K562 (cell line): ENCODE measurements around the gene ZAP70. TPM values are rescaled to one million over a fixed set of nuclear protein-coding genes. Genes with fewer than 3 reads are reported as not detected.

Experiments used
- ATAC-seq: fragments of 200-7000 bp; cut with Tn5 transposase; 3 replicates; pipeline ENCODE4 v1.9.1; 2020; ENCODE audit warnings: moderate library complexity
- BruUV-seq: library from RNA; stranded (reverse); fragments of 400-500 nt; replicated peaks from 2 replicates; lab custom pipeline; 2021; lab: Mats Ljungman, UMichigan
- CTCF ChIA-PET: fragments of 300-600 bp; formaldehyde crosslinking; extraction: SDS; loops from one replicate; lab custom pipeline; 2021; ENCODE audit warnings: low intra/inter-chr PET ratio; lab: Yijun Ruan, JAX
- POLR2A ChIA-PET: fragments of 300-600, 350-650 bp; sonication (Branson Sonifier 250); formaldehyde crosslinking; extraction: SDS; loops from one replicate; lab custom pipeline; 2021; ENCODE audit warnings: antibody characterized with exemption, inconsistent platforms; lab: Yijun Ruan, JAX
- DNase-seq, 4 experiments: peaks; one replicate each; pipeline versions ENCODE4 v3.0.0 to v3.0.0-alpha.2; 2011 to 2018; ENCODE audit warnings: low spot score in 3 of 4, mixed read lengths in 3 of 4; ENCODE audit errors: extremely low read depth in 1 of 4
- FAIRE-seq: peaks from 2 replicates; lab custom pipeline; 2011; peaks lifted over from hg19 to GRCh38; lab: Jason Lieb, UNC
- H2AFZ ChIP-seq: 2 replicates; pipeline ENCODE4 v1.6.0; 2011; ENCODE audit warnings: low read depth, low read length, control low read depth, inconsistent platforms
- H3K27ac ChIP-seq: fragments of 200-600 bp; 3 replicates; pipeline ENCODE4 v1.8.0; 2011; ENCODE audit warnings: low read depth, mild to moderate bottlenecking, control low read depth, inconsistent platforms, low read length, moderate library complexity, mixed read lengths; ENCODE audit errors: extremely low read depth
- H3K27me3 ChIP-seq, 2 experiments: fragments of 300-600 bp in 1 of 2; 2 replicates in 1 of 2; 3 replicates in 1 of 2; pipeline versions ENCODE4 v1.6.0 to v1.8.0; 2011; ENCODE audit warnings: inconsistent platforms in 2 of 2, low read length in 2 of 2, mild to moderate bottlenecking in 1 of 2, mixed read lengths in 1 of 2, moderate library complexity in 1 of 2; ENCODE audit not compliant: control insufficient read depth in 2 of 2, insufficient read depth in 2 of 2
- H3K36me3 ChIP-seq: fragments of 300-600 bp; 3 replicates; pipeline ENCODE4 v1.8.0; 2011; ENCODE audit warnings: mild to moderate bottlenecking, low read length, inconsistent platforms; ENCODE audit not compliant: control insufficient read depth, insufficient read depth
- H3K4me1 ChIP-seq, 2 experiments: fragments of 200-600 bp in 1 of 2; replicated peaks in 1 of 2; 2 replicates in 1 of 2; 3 replicates in 1 of 2; pipeline versions ENCODE4 v1.5.1 to v1.8.0; 2011; ENCODE audit warnings: inconsistent platforms in 2 of 2, low read length in 2 of 2, mild to moderate bottlenecking in 1 of 2, mixed read lengths in 1 of 2, moderate library complexity in 1 of 2; ENCODE audit not compliant: control insufficient read depth in 2 of 2, insufficient read depth in 2 of 2
- H3K4me2 ChIP-seq: 2 replicates; pipeline ENCODE4 v1.6.1; 2011; ENCODE audit warnings: low read length, control low read depth, inconsistent platforms, mixed read lengths; ENCODE audit not compliant: insufficient read depth
- H3K4me3 ChIP-seq: fragments of 200-600 bp; sonication (generic), shearing (Covaris generic); 2 replicates; pipeline ENCODE4 v1.5.1; 2016; ENCODE audit warnings: control low read depth, inconsistent platforms
- H3K79me2 ChIP-seq: fragments of 200-600 bp; 3 replicates; pipeline ENCODE4 v1.8.0; 2011; ENCODE audit warnings: low read length, inconsistent platforms; ENCODE audit not compliant: control insufficient read depth, insufficient read depth
- H3K9ac ChIP-seq, 2 experiments: 2 replicates each; pipeline versions ENCODE4 v1.6.0 to v1.6.1; 2011; ENCODE audit warnings: low read depth in 2 of 2, low read length in 2 of 2, control low read depth in 1 of 2, inconsistent platforms in 1 of 2, mild to moderate bottlenecking in 1 of 2, mixed read lengths in 1 of 2; ENCODE audit not compliant: insufficient read depth in 1 of 2
- H3K9me1 ChIP-seq: one replicate; pipeline ENCODE4 v1.6.0; 2011; ENCODE audit warnings: inconsistent platforms, mild to moderate bottlenecking, low read length, moderate library complexity; ENCODE audit not compliant: control insufficient read depth, insufficient read depth
- H3K9me3 ChIP-seq: replicated peaks from 2 replicates; pipeline ENCODE4 v1.5.1; 2011; ENCODE audit warnings: low read depth, low read length, inconsistent platforms; ENCODE audit not compliant: control insufficient read depth, insufficient read depth
- H4K20me1 ChIP-seq: replicated peaks from 2 replicates; pipeline ENCODE4 v1.6.1; 2011; ENCODE audit warnings: low read length, inconsistent platforms, mixed read lengths; ENCODE audit not compliant: control insufficient read depth, insufficient read depth
- BRD4 ChIP-seq: fragments of 200-600 bp; sonication (generic); IDR thresholded peaks from 2 replicates; pipeline ENCODE4 v1.6.1; 2017; ENCODE audit warnings: inconsistent platforms
- BRD9 ChIP-seq: fragments of 450-650 bp; IDR thresholded peaks from 2 replicates; pipeline ENCODE4 v1.6.1; 2018; ENCODE audit warnings: low read depth; ENCODE audit not compliant: partially characterized antibody
- C11orf30 ChIP-seq: fragments of 450-650 bp; IDR thresholded peaks from 2 replicates; pipeline ENCODE4 v1.6.1; 2016; ENCODE audit warnings: low read depth, mild to moderate bottlenecking
- ESRRA ChIP-seq: fragments of 450-650 bp; IDR thresholded peaks from 2 replicates; pipeline ENCODE4 v1.6.1; 2014; ENCODE audit warnings: low read depth, mild to moderate bottlenecking, moderate library complexity, borderline replicate concordance
- FIP1L1 ChIP-seq: fragments of 200-400 bp; formaldehyde crosslinking; IDR thresholded peaks from 2 replicates; pipeline ENCODE4 v1.6.1; 2018; ENCODE audit warnings: mild to moderate bottlenecking, low read depth, low read length; ENCODE audit not compliant: poor library complexity, severe bottlenecking
- KLF16 ChIP-seq: IDR thresholded peaks from 2 replicates; pipeline ENCODE4 v1.6.1; 2016; ENCODE audit warnings: antibody characterized with exemption
- NONO ChIP-seq, 2 experiments: fragments of 200-400 bp in 1 of 2; fragments of 450-650 bp in 1 of 2; formaldehyde crosslinking in 1 of 2; IDR thresholded peaks; 2 replicates each; pipeline ENCODE4 v1.6.1; 2017; ENCODE audit warnings: low read depth in 2 of 2, mild to moderate bottlenecking in 2 of 2, moderate library complexity in 2 of 2, low read length in 1 of 2
- RAD51 ChIP-seq: fragments of 450-650 bp; IDR thresholded peaks from 2 replicates; pipeline ENCODE4 v1.7.1; 2016; ENCODE audit warnings: low read depth, mild to moderate bottlenecking, borderline replicate concordance
- SAFB ChIP-seq: fragments of 200-400 bp; formaldehyde crosslinking; IDR thresholded peaks from 2 replicates; pipeline ENCODE4 v1.6.1; 2017; ENCODE audit warnings: low read depth, low read length, borderline replicate concordance
- TEAD2 ChIP-seq: fragments of 450-650 bp; IDR thresholded peaks from 2 replicates; pipeline ENCODE4 v1.6.1; 2016; ENCODE audit warnings: missing genetic modification characterization, control low read depth, missing compliant biosample characterization
- ZNF511 ChIP-seq: sonication (generic); formaldehyde crosslinking; IDR thresholded peaks from 2 replicates; pipeline ENCODE4 v1.8.0; 2022; ENCODE audit warnings: mild to moderate bottlenecking, missing genetic modification reagents
- ZNF79 ChIP-seq: fragments of 250-450 bp; sonication (Bioruptor Pico); IDR thresholded peaks from 2 replicates; pipeline ENCODE4 v1.4.0; 2020; ENCODE audit warnings: low read depth, mild to moderate bottlenecking, moderate library complexity
- WGBS: fragments of 100-300 bp; shearing (Covaris generic); methylation state at CpG from one replicate; pipeline ENCODE4 v1.1.6; 2016; ENCODE audit warnings: low coverage, mixed read lengths; ENCODE audit not compliant: insufficient coverage; ENCODE audit errors: missing lambda C conversion rate; 5-methylcytosine and 5-hydroxymethylcytosine counted together
- in situ Hi-C: fragments of 300-500 bp; cut with MboI; formaldehyde crosslinking; loops from 4 replicates; pipeline ENCODE4 v1.15.0; 2018; ENCODE audit warnings: inconsistent platforms, mixed read lengths
- intact Hi-C: fragments of 100-400 bp; cut with micrococcal nuclease; formaldehyde crosslinking; loops from 2 replicates; pipeline ENCODE4 v1.14.2; 2022
- polyA plus RNA-seq, 8 experiments: library from polyadenylated mRNA; depleted of rRNA in 4 of 8; stranded (reverse) in 5 of 8; unstranded in 3 of 8; fragments of >200 nt; fragmentation: Nextera tagmentation in 2 of 8; fragmentation: Illumina TruSeq in 1 of 8; extraction: Ambion mirVana in 2 of 8; extraction: Trizol in 1 of 8; gene quantifications; 2 replicates each; pipeline versions ENCODE4 v1.2.1 to v1.2.3, GENCODE V29; 2011 to 2014; ENCODE audit warnings: inconsistent platforms in 1 of 8, missing spikeins in 1 of 8
- total RNA-seq, 7 experiments: library from RNA; depleted of rRNA in 6 of 7; stranded (reverse); fragments of >200 nt in 6 of 7; fragmentation: Illumina TruSeq in 2 of 7; extraction: Trizol in 2 of 7; gene quantifications; 2 replicates each; pipeline versions ENCODE4 v1.2.1 to v1.2.3, GENCODE V29; 2011 to 2021; ENCODE audit warnings: low replicate concordance in 1 of 7
- TF ChIP-seq, protein P1 (sequence below): fragments of 250-450 bp; sonication (Bioruptor Pico); IDR thresholded peaks from 2 replicates; pipeline ENCODE4 v1.5.0; 2020; ENCODE audit warnings: mild to moderate bottlenecking
- TF ChIP-seq, protein P2 (sequence below), 2 experiments: fragments of 450-650 bp; IDR thresholded peaks; 2 replicates each; pipeline ENCODE4 v1.6.1; 2018; ENCODE audit warnings: mild to moderate bottlenecking in 2 of 2, low read depth in 1 of 2; ENCODE audit not compliant: partially characterized antibody in 2 of 2

ZAP70 gene
- total and polyA plus RNA-seq, 9 of the 15 experiments (the other 6 are each of a cell fraction or from before 2014, with no cell fraction given) = 0.06 to 0.80 (median 0.21) TPM; not detected in 1

- peak; percentile 49; the same call in 1 of the 2 replicates for TF ChIP-seq ESRRA
- TF ChIP-seq ZNF511 = no peak
- peak; percentile 71 for TF ChIP-seq C11orf30
- TF ChIP-seq, protein P1, sequence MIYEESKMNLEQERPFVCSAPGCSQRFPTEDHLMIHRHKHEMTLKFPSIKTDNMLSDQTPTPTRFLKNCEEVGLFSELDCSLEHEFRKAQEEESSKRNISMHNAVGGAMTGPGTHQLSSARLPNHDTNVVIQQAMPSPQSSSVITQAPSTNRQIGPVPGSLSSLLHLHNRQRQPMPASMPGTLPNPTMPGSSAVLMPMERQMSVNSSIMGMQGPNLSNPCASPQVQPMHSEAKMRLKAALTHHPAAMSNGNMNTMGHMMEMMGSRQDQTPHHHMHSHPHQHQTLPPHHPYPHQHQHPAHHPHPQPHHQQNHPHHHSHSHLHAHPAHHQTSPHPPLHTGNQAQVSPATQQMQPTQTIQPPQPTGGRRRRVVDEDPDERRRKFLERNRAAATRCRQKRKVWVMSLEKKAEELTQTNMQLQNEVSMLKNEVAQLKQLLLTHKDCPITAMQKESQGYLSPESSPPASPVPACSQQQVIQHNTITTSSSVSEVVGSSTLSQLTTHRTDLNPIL (CRISPR knock-in tag) = no peak
Observed at GRCh38 chr2:97663962-97664635, 49.3 kb upstream of the ZAP70 start, which contains the start of gene ACTR1B (continued).

- H3K4me3 ChIP-seq = peak overlapping the region; percentile 66
- H3K9me1 ChIP-seq = peaks cover 3% of the 10 kb centered on the region
- ChIA-PET CTCF (interaction anchor here (0.8 to 2.4 kb wide), 4 partner anchors 9 to 74 kb away, joined by 3 to 15 read pairs (median 4); no protein-coding TSS in a partner anchor), POLR2A (interaction anchor here (1.0 to 4.9 kb wide), 8 partner anchors 9 to 74 kb away, joined by 3 to 135 read pairs (median 10); partner anchors contain the start of genes ANKRD36B and COX5B)
- H3K9ac ChIP-seq = peak overlapping the region; percentile 82 to 98
- in situ Hi-C loops (no loop called here), intact Hi-C loops (loop anchor here (1.0 to 2.0 kb wide), 3 partner anchors 19 to 74 kb away; no protein-coding TSS in a partner anchor)
- TSS peak; percentile 91 for BruUV-seq
- H3K27me3 ChIP-seq = no peaks in the 10 kb centered on the region
- H3K4me2 ChIP-seq = peak overlapping the region; percentile 97
- peaks cover 45% of the 10 kb centered on the region for H3K79me2 ChIP-seq
- ATAC-seq = peak; percentile 10
- DNase-seq = peak in 2 of 4 experiments; percentile 7 to 67
- H3K36me3 ChIP-seq = peaks cover 24% of the 10 kb centered on the region; the same call in 2 of the 3 replicates
- 1% methylated on average over 21 of the region's 21 CpGs for WGBS
- peak overlapping the region; percentile 98 for H3K27ac ChIP-seq
- no peak for FAIRE-seq
- H3K9me3 ChIP-seq = no peaks in the 10 kb centered on the region
- H2AFZ ChIP-seq = peak overlapping the region; percentile 99
- peaks cover 21 to 38% of the 10 kb centered on the region in 2 experiments; a peak in 4 of 5 replicates for H3K4me1 ChIP-seq
- H4K20me1 ChIP-seq = no peaks in the 10 kb centered on the region; the same call in 1 of the 2 replicates
- TF ChIP-seq, protein P2, sequence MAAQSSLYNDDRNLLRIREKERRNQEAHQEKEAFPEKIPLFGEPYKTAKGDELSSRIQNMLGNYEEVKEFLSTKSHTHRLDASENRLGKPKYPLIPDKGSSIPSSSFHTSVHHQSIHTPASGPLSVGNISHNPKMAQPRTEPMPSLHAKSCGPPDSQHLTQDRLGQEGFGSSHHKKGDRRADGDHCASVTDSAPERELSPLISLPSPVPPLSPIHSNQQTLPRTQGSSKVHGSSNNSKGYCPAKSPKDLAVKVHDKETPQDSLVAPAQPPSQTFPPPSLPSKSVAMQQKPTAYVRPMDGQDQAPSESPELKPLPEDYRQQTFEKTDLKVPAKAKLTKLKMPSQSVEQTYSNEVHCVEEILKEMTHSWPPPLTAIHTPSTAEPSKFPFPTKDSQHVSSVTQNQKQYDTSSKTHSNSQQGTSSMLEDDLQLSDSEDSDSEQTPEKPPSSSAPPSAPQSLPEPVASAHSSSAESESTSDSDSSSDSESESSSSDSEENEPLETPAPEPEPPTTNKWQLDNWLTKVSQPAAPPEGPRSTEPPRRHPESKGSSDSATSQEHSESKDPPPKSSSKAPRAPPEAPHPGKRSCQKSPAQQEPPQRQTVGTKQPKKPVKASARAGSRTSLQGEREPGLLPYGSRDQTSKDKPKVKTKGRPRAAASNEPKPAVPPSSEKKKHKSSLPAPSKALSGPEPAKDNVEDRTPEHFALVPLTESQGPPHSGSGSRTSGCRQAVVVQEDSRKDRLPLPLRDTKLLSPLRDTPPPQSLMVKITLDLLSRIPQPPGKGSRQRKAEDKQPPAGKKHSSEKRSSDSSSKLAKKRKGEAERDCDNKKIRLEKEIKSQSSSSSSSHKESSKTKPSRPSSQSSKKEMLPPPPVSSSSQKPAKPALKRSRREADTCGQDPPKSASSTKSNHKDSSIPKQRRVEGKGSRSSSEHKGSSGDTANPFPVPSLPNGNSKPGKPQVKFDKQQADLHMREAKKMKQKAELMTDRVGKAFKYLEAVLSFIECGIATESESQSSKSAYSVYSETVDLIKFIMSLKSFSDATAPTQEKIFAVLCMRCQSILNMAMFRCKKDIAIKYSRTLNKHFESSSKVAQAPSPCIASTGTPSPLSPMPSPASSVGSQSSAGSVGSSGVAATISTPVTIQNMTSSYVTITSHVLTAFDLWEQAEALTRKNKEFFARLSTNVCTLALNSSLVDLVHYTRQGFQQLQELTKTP (IDR thresholded peaks at IDR 0.05; ENCODE audit: low read depth in 1 of 2, partially characterized antibody in 2 of 2) = peak in 1 of 2 experiments; percentile 50
- TF ChIP-seq NONO (IDR thresholded peaks at IDR 0.05; ENCODE audit: low read depth in 2 of 2, low read length in 1 of 2) (no peak), TEAD2 (no peak), BRD4 (peak; percentile 78; the same call in 1 of the 2 replicates), FIP1L1 (no peak), ZNF79 (CRISPR knock-in tag) (no peak), SAFB (no peak), RAD51 (peak; percentile 11; the same call in 1 of the 2 replicates), BRD9 (peak; percentile 93), KLF16 (no peak)
Observed at GRCh38 chr2:97664636-97664970, 48.8 kb upstream of the ZAP70 start.
